K562 (cell line): Measurements from ENCODE around the gene SLC41A3. TPM values are rescaled to one million over a fixed set of nuclear protein-coding genes. Genes with fewer than 3 reads are reported as not detected.

Experiments
- E2F5 ChIP-seq: sonication (generic); formaldehyde crosslinking; IDR thresholded peaks from 2 replicates; pipeline ENCODE4 v1.8.0; 2022; ENCODE audit warnings: mild to moderate bottlenecking, missing genetic modification reagents
- EGR1 ChIP-seq: fragments of 450-650 bp; conservative IDR thresholded peaks from 2 replicates; pipeline ENCODE4 v1.6.1; 2017; ENCODE audit warnings: mild to moderate bottlenecking
- ZBTB5 ChIP-seq: fragments of 450-650 bp; IDR thresholded peaks from 2 replicates; pipeline ENCODE4 v1.6.1; 2017; ENCODE audit warnings: antibody characterized with exemption
- polyA plus RNA-seq, 8 experiments: library from polyadenylated mRNA; depleted of rRNA in 4 of 8; stranded (reverse) in 5 of 8; unstranded in 3 of 8; fragments of >200 nt; fragmentation: Nextera tagmentation in 2 of 8; fragmentation: Illumina TruSeq in 1 of 8; extraction: Ambion mirVana in 2 of 8; extraction: Trizol in 1 of 8; gene quantifications; 2 replicates each; pipeline versions ENCODE4 v1.2.1 to v1.2.3, GENCODE V29; 2011 to 2014; ENCODE audit warnings: inconsistent platforms in 1 of 8, missing spikeins in 1 of 8
- total RNA-seq, 7 experiments: library from RNA; depleted of rRNA in 6 of 7; stranded (reverse); fragments of >200 nt in 6 of 7; fragmentation: Illumina TruSeq in 2 of 7; extraction: Trizol in 2 of 7; gene quantifications; 2 replicates each; pipeline versions ENCODE4 v1.2.1 to v1.2.3, GENCODE V29; 2011 to 2021; ENCODE audit warnings: low replicate concordance in 1 of 7
- TF ChIP-seq, protein P1 (sequence below), 2 experiments: fragments of 150-350 bp in 1 of 2; IDR thresholded peaks; 2 replicates each; pipeline ENCODE4 v1.6.1; 2012 to 2016; ENCODE audit warnings: low read depth in 2 of 2, low read length in 2 of 2, mild to moderate bottlenecking in 1 of 2, moderate library complexity in 1 of 2
- TF ChIP-seq, protein P2 (sequence below), 2 experiments: fragments of 450-650 bp; IDR thresholded peaks; 2 replicates each; pipeline ENCODE4 v1.6.1; 2016; ENCODE audit warnings: mild to moderate bottlenecking in 2 of 2, borderline replicate concordance in 1 of 2, low read depth in 1 of 2, moderate library complexity in 1 of 2
- TF ChIP-seq, protein P3 (sequence below), 2 experiments: IDR thresholded peaks; 2 replicates each; pipeline ENCODE4 v1.6.1; 2012; ENCODE audit warnings: improper control_type of control experiment in 2 of 2, low read depth in 2 of 2, low read length in 2 of 2, borderline replicate concordance in 1 of 2

SLC41A3 gene
- total and polyA plus RNA-seq, 9 of the 15 experiments (the other 6 are each of a cell fraction or from before 2014, with no cell fraction given) = 4.1 to 20.7 (median 11.2) TPM

- TF ChIP-seq, protein P1, sequence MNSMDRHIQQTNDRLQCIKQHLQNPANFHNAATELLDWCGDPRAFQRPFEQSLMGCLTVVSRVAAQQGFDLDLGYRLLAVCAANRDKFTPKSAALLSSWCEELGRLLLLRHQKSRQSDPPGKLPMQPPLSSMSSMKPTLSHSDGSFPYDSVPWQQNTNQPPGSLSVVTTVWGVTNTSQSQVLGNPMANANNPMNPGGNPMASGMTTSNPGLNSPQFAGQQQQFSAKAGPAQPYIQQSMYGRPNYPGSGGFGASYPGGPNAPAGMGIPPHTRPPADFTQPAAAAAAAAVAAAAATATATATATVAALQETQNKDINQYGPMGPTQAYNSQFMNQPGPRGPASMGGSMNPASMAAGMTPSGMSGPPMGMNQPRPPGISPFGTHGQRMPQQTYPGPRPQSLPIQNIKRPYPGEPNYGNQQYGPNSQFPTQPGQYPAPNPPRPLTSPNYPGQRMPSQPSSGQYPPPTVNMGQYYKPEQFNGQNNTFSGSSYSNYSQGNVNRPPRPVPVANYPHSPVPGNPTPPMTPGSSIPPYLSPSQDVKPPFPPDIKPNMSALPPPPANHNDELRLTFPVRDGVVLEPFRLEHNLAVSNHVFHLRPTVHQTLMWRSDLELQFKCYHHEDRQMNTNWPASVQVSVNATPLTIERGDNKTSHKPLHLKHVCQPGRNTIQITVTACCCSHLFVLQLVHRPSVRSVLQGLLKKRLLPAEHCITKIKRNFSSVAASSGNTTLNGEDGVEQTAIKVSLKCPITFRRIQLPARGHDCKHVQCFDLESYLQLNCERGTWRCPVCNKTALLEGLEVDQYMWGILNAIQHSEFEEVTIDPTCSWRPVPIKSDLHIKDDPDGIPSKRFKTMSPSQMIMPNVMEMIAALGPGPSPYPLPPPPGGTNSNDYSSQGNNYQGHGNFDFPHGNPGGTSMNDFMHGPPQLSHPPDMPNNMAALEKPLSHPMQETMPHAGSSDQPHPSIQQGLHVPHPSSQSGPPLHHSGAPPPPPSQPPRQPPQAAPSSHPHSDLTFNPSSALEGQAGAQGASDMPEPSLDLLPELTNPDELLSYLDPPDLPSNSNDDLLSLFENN (IDR thresholded peaks at IDR 0.05; ENCODE audit: low read depth in 2 of 2, low read length in 2 of 2) = no peak
- no peak for TF ChIP-seq EGR1
- TF ChIP-seq, protein P2, sequence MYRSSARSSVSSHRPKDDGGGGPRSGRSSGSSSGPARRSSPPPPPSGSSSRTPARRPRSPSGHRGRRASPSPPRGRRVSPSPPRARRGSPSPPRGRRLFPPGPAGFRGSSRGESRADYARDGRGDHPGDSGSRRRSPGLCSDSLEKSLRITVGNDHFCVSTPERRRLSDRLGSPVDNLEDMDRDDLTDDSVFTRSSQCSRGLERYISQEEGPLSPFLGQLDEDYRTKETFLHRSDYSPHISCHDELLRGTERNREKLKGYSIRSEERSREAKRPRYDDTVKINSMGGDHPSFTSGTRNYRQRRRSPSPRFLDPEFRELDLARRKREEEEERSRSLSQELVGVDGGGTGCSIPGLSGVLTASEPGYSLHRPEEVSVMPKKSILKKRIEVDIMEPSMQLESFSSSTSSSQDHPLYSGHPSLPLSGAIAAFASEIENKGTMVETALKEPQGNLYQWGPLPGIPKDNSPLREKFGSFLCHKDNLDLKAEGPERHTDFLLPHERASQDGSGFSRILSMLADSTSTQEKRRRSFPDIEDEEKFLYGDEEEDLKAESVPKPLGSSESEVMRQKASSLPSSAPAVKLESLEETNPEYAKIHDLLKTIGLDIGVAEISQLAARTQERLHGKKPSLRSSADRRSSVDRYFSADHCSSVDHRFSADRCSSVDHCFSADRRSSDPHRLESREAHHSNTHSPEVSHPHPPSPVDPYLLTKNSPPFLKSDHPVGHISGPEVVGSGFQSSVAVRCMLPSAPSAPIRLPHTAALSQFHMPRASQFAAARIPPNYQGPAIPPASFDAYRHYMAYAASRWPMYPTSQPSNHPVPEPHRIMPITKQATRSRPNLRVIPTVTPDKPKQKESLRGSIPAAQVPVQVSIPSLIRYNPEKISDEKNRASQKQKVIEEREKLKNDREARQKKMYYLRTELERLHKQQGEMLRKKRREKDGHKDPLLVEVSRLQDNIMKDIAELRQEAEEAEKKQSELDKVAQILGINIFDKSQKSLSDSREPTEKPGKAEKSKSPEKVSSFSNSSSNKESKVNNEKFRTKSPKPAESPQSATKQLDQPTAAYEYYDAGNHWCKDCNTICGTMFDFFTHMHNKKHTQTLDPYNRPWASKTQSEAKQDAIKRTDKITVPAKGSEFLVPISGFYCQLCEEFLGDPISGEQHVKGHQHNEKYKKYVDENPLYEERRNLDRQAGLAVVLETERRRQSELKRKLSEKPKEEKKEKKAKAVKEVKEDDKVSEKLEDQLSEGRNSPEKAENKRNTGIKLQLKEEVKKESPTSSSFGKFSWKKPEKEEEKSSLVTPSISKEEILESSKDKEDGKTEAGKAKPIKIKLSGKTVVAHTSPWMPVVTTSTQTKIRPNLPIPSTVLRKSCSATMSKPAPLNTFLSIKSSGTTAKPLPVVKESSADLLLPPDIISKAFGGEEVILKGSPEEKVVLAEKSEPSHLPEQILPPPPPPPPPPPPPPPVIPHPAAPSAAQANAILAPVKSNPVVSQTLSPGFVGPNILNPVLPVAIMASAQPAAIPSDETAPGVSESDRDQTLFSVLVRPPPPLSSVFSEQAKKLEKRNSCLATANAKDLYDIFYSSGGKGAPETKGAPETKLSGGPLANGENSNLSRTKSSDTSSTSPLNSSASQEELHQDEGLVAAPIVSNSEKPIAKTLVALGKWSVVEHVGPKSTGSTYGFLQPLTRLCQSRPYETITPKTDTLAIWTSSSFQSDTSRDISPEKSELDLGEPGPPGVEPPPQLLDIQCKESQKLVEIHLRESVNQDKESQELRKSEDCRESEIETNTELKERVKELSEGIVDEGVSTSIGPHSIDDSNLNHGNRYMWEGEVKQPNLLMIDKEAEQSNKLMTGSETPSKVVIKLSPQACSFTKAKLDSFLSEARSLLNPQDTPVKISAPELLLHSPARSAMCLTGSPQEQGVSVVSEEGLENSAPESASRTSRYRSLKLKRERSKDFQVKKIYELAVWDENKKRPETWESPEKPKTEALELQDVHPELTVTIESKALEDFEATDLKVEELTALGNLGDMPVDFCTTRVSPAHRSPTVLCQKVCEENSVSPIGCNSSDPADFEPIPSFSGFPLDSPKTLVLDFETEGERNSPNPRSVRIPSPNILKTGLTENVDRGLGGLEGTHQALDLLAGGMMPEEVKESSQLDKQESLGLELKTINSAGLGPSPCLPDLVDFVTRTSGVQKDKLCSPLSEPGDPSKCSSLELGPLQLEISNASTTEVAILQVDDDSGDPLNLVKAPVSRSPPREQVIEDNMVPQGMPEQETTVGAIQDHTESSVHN (IDR thresholded peaks at IDR 0.05; ENCODE audit: borderline replicate concordance in 1 of 2, low read depth in 1 of 2) = no peak
- no peak for TF ChIP-seq E2F5 (CRISPR knock-in tag)
- TF ChIP-seq, protein P3, sequence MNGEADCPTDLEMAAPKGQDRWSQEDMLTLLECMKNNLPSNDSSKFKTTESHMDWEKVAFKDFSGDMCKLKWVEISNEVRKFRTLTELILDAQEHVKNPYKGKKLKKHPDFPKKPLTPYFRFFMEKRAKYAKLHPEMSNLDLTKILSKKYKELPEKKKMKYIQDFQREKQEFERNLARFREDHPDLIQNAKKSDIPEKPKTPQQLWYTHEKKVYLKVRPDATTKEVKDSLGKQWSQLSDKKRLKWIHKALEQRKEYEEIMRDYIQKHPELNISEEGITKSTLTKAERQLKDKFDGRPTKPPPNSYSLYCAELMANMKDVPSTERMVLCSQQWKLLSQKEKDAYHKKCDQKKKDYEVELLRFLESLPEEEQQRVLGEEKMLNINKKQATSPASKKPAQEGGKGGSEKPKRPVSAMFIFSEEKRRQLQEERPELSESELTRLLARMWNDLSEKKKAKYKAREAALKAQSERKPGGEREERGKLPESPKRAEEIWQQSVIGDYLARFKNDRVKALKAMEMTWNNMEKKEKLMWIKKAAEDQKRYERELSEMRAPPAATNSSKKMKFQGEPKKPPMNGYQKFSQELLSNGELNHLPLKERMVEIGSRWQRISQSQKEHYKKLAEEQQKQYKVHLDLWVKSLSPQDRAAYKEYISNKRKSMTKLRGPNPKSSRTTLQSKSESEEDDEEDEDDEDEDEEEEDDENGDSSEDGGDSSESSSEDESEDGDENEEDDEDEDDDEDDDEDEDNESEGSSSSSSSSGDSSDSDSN (IDR thresholded peaks at IDR 0.05; ENCODE audit: borderline replicate concordance in 1 of 2, low read depth in 2 of 2, low read length in 2 of 2) = no peak
- no peak for TF ChIP-seq ZBTB5
Measured at GRCh38 chr3:126078866-126079265, 5.1 kb downstream of the SLC41A3 start (continued).
